ENCODE measurements around the gene TTYH3. TPM values are rescaled to one million over a fixed set of nuclear protein-coding genes. Genes with fewer than 3 reads are reported as not detected.

Gene TTYH3
- total RNA-seq, 1 experiment from 2014 or later, result 20.9 TPM

- TSS peak; percentile 34 for BruUV-seq (replicated peaks)
- ChIA-PET POLR2A (interaction anchor here (0.7 to 1.2 kb wide), 2 partner anchors 8 to 12 kb away, joined by 3 to 4 read pairs; no protein-coding TSS in a partner anchor), CTCF (interaction anchor here (0.6 to 1.6 kb wide), 2 partner anchors 144 to 507 kb away, joined by 3 read pairs; no protein-coding TSS in a partner anchor)
- Mint-ChIP-seq H3K27ac (ENCODE audit: low read depth, unreplicated experiment) (no peak overlapping the region), H3K27me3 (ENCODE audit: insufficient read depth, unreplicated experiment) (peaks cover 15% of the 10 kb centered on the region), H3K9me3 (ENCODE audit: unreplicated experiment) (no peaks in the 10 kb centered on the region), H3K36me3 (ENCODE audit: insufficient read depth, unreplicated experiment) (no peaks in the 10 kb centered on the region), H3K4me3 (ENCODE audit: unreplicated experiment) (no peak overlapping the region), H3K4me1 (ENCODE audit: insufficient read depth, unreplicated experiment) (peaks cover 19% of the 10 kb centered on the region)
- DNase-seq (ENCODE audit: unreplicated experiment), result peak; percentile 85
- no peak for TF ChIP-seq CTCF (IDR thresholded peaks at IDR 0.05; ENCODE audit: unreplicated experiment)
- intact Hi-C loops (cut with micrococcal nuclease), result no loop called here
These were observed 17.7 kb upstream of the TTYH3 start for GRCh38 chr7:2613931-2614600.

- DNase-seq (ENCODE audit: unreplicated experiment), result no peak
- no peak for TF ChIP-seq CTCF (IDR thresholded peaks at IDR 0.05; ENCODE audit: unreplicated experiment)
- Mint-ChIP-seq H3K9me3 (ENCODE audit: unreplicated experiment) (no peaks in the 10 kb centered on the region), H3K4me1 (ENCODE audit: insufficient read depth, unreplicated experiment) (peaks cover 19% of the 10 kb centered on the region), H3K4me3 (ENCODE audit: unreplicated experiment) (no peak overlapping the region), H3K36me3 (ENCODE audit: insufficient read depth, unreplicated experiment) (no peaks in the 10 kb centered on the region), H3K27ac (ENCODE audit: low read depth, unreplicated experiment) (no peak overlapping the region), H3K27me3 (ENCODE audit: insufficient read depth, unreplicated experiment) (peaks cover 15% of the 10 kb centered on the region)
- no TSS peak for BruUV-seq (replicated peaks)
- intact Hi-C loops (cut with micrococcal nuclease), result no loop called here
- ChIA-PET CTCF (interaction anchor here (0.6 to 1.6 kb wide), 3 partner anchors 145 to 508 kb away, joined by 3 to 4 read pairs (median 3); no protein-coding TSS in a partner anchor), POLR2A (interaction anchor here (1.2 kb wide), 1 partner anchor 8 kb away, joined by 4 read pairs; no protein-coding TSS in a partner anchor)
These were observed 17.0 kb upstream of the TTYH3 start for GRCh38 chr7:2614631-2615330.

GRCh38 chr7:2616387-2617324 lies 15.1 kb upstream of the TTYH3 start:
- TF ChIP-seq CTCF (IDR thresholded peaks at IDR 0.05; ENCODE audit: unreplicated experiment), result no peak
- peaks cover 19% of the 10 kb centered on the region for H3K4me1 Mint-ChIP-seq (ENCODE audit: insufficient read depth, unreplicated experiment)
- ChIA-PET POLR2A (interaction anchor here (0.7 kb wide), 1 partner anchor 21 kb away, joined by 3 read pairs; no protein-coding TSS in a partner anchor), CTCF (interaction anchor here (0.6 kb wide), 1 partner anchor 164 kb away, joined by 3 read pairs; no protein-coding TSS in a partner anchor)
- BruUV-seq (replicated peaks), result no TSS peak
- H3K27me3 Mint-ChIP-seq (ENCODE audit: insufficient read depth, unreplicated experiment), result peaks cover 15% of the 10 kb centered on the region
- H3K36me3 Mint-ChIP-seq (ENCODE audit: insufficient read depth, unreplicated experiment), result no peaks in the 10 kb centered on the region
- no peak for DNase-seq (ENCODE audit: unreplicated experiment)
- no peaks in the 10 kb centered on the region for H3K9me3 Mint-ChIP-seq (ENCODE audit: unreplicated experiment)
- no peak overlapping the region for H3K4me3 Mint-ChIP-seq (ENCODE audit: unreplicated experiment)
- intact Hi-C loops (cut with micrococcal nuclease), result no loop called here
- peak overlapping the region; percentile 82 for H3K27ac Mint-ChIP-seq (ENCODE audit: low read depth, unreplicated experiment)

All from MCF 10A (cell line).